ENCODE measurements around the gene ANKRD65.
"Not testable (repeated sequence)": the region's sequence is repeated elsewhere in the genome, so short reads cannot be mapped to it uniquely, and the experiment has no call there.

Gene ANKRD65

DNA sequence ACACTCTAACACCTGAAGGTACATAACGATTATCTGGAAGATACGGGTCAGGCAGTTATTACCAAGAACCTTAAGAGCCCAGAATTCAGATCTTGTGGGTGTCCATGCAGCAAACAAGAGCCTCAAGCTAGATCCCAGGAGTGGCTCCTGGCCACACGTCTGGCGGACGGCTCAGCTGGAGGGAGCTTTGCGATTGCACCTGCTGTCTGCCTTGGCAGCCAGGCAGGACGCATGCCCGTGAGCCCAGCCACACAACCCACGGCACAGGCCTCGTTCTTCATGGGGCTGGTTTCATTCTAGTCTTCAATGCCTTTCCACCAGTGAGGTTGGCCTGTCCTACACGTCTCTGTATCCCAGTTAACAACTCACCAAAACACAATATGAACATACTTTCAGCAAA is 27.6 kb downstream of the ANKRD65 start:
- no peak for DNase-seq (ENCODE audit: low spot score)

DNA sequence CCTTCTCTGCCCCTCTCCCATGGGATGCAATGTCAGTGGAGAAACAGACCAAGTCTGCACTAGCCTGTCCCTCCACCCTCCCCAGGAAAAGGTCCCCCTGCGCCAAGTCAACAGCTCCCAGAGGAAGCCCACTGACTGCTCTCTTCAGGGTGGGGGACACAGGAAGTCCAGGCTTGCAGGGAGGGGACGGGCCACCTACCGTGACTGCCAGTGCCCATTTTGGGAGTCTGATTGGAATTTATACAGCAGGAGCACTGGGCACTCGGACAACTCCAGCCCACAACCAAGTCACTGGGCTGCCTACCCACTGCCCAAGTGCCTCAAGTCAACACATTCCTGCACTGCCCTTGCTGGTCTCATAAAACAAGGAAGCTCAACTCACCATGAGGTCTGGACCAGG is 28.1 kb downstream of the ANKRD65 start:
- no peak for DNase-seq (ENCODE audit: low spot score)

DNA sequence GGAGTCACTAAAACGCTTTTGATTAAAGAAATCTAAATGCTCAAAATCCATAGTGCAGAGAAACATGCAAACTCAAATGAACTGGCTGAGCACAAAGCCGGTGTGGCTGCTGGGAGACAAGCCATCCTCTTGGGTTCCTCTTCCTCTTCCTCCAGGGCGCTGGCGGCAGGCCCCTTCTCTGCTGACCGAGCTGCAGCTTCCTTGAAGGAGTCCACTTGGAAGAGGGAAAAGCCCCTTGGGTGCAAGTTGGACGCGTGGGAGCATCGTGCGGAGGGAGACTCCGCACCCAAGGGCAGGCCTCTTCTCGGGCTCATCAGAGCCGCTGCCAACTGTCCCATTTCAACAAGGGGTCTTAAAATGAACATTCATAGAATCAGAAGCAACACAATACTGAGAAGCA is 29.9 kb downstream of the ANKRD65 start:
- no peak for DNase-seq (ENCODE audit: low spot score)

DNA sequence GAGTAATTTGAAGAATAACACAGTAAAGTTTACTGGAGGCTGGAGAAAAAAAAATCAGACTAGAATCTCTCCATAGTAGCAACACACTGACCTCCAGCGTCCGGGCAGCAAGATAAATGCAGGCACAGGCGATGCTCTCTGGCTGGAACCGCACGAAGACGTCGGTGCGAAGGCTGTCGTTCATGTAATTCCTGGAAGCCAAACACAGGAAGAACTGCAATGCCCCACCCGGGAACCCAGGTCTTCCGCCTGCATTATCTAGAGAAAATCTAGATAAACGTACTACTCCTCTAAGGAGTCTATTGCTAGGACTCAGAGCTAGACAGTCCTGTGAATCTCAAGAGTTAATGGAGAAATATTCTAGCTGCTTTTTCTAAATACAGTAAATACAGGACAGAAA is 30.4 kb downstream of the ANKRD65 start:
- DNase-seq (ENCODE audit: low spot score): no peak

DNA sequence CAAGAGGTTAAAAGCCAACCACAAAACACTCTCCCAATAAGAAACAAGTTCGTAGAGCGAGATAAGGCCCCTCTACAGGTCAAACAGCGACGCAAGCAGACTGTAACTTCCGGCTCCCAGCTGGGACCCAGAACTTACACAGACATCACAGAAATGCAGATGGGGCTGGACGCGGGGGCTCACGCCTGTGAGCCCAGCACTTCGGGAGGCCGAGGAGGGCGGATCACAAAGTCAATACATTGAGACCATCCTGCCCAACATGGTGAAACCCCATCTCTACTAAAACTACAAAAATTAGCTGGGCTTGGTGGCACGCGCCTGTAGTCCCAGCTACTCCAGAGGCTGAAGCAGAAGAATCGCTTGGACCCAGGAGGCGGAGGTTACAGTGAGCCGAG is 33.0 kb downstream of the ANKRD65 start:
- no peak for DNase-seq (ENCODE audit: low spot score)

DNA sequence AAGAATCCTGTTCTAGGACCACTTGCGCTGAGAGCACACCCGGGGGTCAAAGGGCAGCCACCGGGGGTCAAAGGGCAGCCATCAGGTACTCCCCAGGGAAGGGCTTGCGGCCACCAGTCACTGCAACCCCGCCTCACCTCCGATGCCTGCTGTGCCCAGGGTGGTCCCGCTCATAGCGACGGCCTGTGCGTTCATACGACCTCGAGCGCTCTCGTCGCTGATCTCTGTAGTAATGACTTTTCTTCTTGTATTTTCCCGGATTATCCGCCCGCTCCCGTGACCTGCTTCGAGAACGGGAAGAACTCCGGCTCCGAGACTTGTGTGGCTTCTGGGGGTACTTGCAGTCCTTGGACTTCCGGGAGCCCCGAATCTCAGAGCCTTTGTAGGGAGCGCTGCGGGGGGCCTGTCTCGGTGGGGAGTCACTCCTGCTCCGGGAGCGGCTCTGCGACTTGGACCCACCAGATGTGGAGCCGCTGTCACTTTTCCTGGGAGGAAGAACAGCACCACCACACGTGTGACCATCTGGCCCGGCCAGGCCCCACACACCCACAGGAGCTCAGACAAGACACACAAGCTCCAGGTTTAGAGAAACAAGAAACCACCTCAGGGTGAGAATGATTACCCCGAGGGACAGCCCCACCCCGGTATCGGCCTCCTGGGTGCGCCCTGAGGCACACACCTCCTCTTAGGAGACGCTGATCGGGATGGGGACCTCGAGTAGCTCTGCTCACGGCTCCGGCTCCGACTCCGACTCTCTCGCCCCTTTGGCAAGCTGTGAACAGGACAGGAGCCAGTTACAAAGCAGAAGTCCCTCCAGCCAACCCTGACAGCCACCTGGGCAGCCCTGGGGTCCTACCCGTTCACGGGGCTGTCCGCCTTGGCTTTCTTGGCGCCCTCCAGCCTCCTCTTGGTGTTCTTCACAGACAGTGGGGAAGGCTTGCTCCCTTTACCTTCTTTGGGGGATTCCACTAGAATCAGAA is 33.7 kb downstream of the ANKRD65 start:
- DNase-seq (ENCODE audit: low spot score): no peak

DNA sequence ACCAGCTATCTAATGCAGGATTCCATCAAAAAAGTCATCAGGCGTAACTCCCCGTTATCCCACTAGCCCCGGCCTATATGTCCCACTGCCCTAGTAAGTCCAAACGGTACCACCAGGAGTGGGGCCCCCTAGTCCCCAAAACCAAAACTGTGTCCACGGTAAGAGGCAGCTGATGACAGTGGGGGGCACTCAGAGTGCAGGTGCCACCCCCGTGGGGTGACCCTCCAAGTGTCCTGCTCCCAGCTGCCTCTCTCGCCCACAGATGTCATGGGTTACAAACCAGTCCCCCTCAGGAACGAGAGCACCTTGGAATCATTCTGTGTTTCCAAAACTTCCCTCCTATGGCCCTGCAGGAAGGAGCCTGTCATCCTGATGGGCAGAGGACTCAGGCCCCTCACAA is 35.1 kb downstream of the ANKRD65 start:
- DNase-seq (ENCODE audit: low spot score): no peak

DNA sequence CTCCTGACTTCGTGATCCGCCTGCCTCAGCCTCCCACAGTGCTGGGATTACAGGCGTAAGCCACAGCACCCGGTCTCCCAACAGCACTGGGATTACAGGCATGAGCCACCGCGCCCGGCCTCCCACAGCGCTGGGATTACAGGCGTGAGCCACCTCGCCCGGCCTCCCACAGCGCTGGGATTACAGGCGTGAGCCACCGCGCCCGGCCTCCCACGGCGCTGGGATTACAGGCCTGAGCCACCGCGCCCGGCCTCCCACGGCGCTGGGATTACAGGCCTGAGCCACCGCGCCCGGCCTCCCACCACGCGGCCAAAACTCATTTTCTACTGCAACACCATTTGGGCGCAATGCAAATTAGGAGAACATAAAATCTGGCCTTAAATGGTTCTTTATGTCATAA is 35.7 kb downstream of the ANKRD65 start:
- DNase-seq (ENCODE audit: low spot score): not testable (repeated sequence)

DNA sequence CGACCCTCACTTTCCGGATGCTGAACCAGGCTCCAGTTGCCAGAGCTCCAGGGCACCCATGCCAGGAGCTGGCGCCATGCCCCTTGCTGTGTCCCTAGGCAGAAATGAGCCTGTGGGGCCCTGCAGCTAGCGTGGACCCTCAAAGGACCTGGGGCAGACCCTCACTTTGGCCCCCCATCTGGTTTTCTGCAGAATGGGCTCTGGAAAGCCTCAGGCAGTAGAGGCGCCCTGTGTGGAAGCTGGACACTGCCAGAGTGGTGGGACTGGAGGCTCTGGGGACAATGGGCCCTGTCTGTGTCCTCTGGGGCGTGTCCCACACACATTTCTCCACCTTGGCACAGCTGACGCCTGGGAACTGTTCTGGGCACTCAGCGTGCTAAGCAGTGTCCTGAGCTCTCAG is 39.8 kb downstream of the ANKRD65 start:
- DNase-seq (ENCODE audit: low spot score): no peak

DNA sequence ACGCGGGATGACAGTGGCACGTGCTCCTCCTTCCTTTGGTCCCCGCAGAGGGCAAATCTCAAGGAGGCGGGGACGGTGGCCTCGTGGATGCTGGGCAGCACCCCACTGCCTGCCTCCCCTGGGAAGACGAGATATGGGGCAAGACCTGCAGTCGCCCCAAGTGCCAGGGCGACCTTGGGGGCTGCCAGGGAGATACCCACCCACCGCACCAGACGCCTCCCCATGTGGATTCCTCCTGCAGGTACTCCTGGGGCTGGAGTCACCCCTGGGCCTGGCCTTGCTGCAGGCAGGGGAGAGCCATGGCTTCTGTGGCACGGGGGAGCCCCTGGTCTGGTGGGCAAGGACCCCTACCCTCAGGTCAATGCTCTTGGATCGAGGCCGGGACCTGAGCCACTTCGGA is 40.2 kb downstream of the ANKRD65 start:
- no peak for DNase-seq (ENCODE audit: low spot score)

DNA sequence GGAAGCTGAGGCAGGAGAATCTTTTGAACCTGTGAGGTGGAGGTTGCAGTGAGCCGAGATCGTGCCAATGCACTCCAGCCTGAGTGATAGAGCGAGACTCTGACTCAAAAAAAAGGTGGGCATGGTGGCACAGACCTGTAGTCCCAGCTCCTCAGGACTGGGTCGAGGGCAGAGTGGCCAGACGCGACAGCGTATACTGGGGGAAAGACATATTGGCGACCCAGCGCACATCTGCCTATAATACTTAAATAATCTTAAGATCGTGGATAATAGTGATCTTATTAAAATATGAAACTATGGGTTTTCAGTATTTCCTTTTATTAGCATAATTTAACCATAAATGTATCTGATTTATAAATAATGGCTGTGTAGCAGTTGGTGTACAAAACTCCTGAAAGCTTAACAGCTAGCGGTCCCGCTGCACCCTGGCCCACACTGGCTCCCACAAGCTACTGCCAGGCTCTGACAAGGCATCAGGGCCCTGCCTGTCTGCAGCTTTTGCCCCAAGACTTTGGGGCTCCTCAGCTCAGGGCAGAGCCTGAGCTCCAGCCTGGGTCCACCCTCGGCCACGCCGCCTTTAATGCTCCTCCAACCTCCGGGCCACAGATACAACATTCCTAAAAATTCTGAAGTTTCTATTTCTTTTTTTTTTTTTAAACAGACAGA is 43.4 kb downstream of the ANKRD65 start:
- no peak for DNase-seq (ENCODE audit: low spot score)

DNA sequence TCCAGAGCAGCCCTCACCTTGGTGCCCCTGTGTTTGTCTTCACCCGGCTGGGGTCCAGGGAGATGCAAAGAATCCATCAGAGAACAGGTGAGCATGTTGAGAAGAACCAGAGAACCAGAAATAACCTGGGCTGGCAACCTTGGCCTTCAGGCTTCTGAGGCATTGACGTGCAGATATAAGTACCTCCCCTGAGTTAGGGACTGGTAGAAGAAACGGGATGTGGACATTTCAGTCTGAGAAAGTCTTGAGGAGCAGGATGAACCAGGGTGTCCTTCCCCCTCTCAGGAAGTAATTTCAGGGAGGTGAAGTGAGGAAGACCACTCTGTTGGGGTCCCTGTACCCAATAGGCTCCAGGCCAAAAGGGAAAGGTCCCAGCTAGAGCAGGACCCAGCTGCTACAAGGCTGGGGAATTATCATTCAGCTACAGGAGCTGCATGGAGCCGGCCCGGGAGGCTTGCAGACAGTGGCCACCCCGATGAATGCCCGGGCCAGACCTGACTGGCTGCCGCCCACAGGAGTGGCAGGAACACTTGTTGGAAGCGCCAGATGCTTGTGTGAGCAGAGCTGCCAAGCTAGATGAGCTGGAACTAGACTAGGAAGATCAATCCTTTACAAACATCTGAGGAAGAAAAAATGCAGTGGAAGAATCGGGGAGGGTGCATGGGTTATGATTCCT is 44.4 kb downstream of the ANKRD65 start:
- no peak for DNase-seq (ENCODE audit: low spot score)

DNA sequence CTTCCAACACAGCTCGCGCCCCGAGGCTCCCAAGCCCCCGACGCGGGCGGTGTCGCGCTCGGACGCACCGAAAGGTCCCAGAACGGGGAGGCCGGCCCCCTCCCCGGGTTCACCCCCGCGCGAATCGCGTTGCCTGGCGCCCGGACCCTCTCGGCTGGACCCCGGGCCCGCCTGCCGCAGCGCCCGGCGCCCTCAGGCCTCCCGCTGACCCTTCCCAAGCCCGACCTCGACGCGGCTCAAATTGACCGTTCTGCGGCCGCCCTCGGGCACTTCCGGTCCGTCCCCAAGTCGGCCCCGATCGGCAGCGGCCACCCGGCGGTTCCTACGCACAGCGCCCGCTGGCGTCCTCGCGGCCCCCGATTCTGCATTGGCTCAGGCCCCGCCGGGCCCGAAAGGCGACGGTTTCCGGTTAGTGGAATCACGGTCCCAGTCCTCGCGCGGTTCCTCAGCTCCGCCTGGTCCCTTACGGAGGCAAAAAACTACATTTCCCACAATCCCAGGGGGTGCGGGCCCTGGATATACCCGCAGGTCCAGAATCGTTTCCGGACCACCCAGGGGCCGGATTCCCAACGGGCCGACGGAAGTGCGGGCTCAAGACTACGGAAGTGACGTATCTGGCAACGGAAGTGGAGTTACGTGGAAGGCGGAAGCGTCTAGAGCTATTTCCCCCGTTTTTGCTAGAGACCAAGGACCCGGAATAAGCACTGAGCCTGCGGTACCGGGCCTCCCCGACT is 46.0 kb downstream of the ANKRD65 start, which contains the start of gene AURKAIP1:
AURKAIP1 (minus strand) TSS at position 279 of the 734 bp plus-strand sequence. CDS start 451 bp downstream, outside the sequence.
- peak; percentile 100 for DNase-seq (ENCODE audit: low spot score)

DNA sequence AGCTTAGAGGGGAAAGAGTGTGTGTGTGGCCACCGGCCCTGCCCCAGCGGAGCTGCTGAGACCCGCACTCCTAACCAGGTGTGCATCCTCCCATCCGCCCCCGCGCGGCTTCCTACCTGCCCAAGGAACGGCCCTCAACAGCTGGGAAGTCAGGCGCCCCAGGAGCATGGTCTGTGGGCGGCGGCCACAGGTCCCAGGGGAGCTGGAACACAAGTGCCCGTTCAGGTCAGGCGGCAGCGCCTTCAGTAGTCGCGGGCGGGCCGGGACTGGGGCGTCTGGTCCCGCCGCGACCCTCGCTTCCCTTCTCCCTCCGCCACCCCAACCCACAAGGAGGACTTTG is 46.5 kb downstream of the ANKRD65 start:
- DNase-seq (ENCODE audit: low spot score): peak; percentile 47

DNA sequence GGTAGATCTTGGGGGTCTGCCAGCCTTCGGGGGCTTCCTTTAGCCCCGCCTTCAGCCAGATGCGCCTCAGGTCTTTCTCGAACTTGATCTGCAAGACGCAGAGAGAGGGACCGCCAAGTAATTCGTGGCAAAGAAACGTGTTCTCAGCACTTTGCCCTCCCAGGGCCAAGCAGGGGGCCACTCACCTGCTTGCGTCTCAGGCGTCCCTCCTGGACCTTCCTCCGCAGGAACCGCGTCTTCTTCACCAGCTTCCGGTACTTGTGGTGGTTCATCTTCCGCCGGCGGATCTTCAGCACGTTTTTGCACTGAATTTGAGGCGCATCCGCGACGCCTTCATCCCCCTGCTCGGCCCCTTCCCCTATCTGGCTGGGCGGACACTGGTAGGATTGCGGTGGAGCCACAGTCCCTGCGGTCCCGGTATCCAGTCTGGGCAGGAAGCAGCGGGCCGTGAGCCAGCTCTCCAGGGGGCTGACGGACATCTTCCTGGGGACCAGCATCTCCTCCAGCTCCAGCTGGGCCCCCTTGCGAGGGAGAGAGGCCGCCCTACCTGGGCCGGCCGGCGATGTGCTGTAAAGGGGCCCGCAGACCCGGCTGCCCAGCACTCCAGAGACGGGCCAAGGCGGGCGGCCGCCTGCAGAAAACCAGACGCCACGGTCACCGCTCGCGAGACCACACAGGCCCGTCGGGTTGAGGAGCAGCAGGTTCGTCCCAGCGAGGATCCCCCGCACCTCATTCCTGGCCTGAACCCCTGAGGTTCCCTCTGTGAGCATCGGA is 47.1 kb downstream of the ANKRD65 start:
- no peak for DNase-seq (ENCODE audit: low spot score)

DNA sequence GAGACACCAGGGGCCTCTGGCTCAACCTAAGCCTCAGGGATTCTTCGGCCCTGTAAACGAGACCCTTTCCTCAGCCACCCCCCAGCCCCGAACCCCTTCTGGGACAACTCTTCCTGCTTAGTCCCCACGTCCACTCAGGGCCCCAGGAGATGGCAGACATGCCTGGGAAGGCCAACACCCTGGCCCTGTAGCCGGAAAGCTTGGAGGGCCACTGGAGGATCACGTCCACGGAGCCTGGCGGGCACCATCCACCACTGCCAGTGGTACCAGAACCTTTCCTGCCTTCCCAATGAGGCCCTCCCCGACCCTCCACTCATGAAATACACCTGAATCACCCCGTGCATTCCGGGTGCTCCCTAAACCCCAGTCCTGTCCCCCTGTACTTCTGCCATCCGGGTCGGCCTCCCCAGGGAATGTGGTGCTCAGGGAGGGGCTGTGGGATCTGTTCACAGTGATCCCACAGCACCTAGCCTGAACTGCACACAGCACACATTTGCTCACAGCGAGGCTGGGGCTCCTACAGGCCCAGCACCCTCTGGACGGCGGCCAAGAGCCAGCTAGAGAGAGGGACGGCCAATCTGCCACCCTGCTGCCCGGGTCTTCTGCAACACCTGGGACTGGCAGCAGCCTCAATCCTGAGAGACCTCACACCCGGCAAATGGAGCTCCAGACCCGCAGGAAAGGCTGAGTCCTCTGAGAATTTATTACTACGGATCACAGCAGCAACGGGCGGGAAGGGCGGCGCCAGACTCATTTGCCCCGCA is 47.8 kb downstream of the ANKRD65 start:
- DNase-seq (ENCODE audit: low spot score): no peak

DNA sequence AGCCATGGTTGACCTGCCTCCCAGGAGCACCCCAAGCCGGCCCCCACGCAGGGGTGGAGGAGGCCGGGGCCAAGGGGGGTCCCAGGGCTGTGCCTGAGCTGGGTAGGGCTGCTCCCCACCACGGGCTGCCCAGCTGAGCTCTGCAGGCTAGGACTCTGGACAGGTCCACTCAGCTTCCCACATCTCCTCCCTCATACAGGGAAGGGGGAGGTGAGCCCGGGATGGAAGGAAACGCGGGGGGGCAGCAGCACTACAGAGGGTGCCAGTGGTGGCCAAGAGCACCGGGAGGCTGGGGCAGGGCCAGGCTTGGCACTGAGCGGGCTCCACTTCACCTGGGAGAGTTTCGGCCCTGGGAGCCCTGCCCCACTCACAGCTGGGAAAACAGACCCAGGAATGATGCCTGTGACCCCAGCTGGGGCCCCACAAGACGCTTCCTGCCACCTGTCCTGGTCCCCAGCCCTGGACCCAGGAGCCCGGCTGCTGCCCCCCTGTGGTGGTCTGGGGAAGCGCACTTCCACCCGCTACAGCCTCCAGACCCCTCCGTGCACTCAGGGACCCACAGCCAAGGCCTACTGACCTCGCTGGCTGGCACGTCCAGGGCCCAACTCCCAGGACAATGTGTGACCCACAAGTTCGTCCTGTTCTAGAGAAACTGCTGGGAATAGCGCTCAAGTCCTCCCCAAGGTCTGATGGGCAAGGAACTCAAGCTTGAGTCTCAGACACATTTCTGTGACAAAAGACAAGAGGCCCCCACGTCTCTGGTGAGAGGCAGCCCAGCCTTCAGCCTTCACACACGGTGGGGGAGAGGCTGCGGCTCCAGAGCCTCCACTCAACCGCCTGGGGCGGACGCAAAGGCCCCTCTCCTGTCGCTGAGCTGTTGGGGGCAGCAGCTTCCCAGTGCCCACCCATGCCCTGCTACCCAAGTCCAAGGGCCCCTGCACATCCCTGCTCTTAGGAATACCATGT is 49.0 kb downstream of the ANKRD65 start:
- DNase-seq (ENCODE audit: low spot score): peak; percentile 86

DNA sequence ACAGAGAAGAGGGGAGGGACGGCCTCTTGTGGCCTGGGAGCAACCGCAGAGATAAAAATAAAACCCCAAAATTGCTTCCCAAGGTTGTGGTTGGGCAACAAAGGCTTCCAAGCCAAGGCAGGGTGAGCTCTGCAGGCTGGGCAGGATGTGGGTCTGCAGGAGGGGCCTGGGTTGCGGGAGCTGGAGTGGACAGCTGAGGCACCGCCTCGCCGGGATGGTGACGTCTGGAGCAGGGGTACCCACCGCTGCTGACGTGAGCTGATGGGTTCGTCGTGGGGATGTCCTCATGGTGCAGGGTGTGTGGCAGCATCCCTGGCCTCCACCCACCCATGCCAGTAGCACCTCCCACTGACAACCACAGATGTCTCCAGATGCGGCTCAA is 49.7 kb downstream of the ANKRD65 start:
- no peak for DNase-seq (ENCODE audit: low spot score)

DNA sequence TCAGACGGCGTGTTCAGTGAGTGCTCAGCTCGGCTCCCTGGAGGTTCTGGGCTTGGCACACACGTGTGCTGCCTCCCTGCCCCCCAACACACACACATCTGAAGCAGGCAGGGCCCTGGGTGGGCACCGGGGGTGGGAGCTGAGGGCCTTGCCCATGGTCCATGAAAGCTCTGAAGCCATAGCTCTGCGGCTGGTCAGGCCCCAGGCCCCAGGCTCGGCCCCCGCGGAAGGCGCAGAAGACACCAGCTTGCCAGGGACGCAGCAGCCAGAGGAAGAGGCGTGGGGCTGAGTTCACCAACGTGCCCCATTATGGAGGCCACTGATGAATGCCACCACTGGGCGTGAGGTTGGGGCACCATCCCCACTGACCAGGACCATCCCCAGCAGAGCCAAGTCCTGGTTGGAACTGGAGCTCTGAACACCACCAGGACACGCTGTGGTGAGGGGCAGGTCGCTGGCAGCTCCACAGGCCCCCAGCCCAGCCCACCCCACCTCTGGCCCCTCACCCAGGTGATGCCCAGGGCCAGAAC is 50.2 kb downstream of the ANKRD65 start:
- DNase-seq (ENCODE audit: low spot score): no peak

All from NAMALWA (cell line).